NT2/D1 (cell line): ENCODE results near the gene DSCAML1.

Experiments
- DNase-seq: peaks from one replicate; pipeline ENCODE4 v3.0.0-alpha.2; 2011; ENCODE audit warnings: low read depth, low spot score
- H3K27me3 ChIP-seq: 2 replicates; pipeline ENCODE4 v1.6.0; 2011; ENCODE audit warnings: mild to moderate bottlenecking; ENCODE audit not compliant: insufficient read length, insufficient read depth
- H3K36me3 ChIP-seq: 2 replicates; pipeline ENCODE4 v1.6.1; 2011; ENCODE audit warnings: mild to moderate bottlenecking, low read length, mixed read lengths; ENCODE audit not compliant: insufficient read depth, insufficient read length
- H3K4me1 ChIP-seq: 2 replicates; pipeline ENCODE4 v1.5.1; 2011; ENCODE audit not compliant: insufficient read depth, insufficient read length
- H3K4me3 ChIP-seq: 2 replicates; pipeline ENCODE4 v1.5.1; 2011; ENCODE audit warnings: low read depth; ENCODE audit not compliant: insufficient read length
- H3K9ac ChIP-seq: 2 replicates; pipeline ENCODE4 v1.6.0; 2011; ENCODE audit warnings: low read depth; ENCODE audit not compliant: insufficient read length
- H3K9me3 ChIP-seq: 2 replicates; pipeline ENCODE4 v1.5.1; 2011; ENCODE audit warnings: mild to moderate bottlenecking, low read length; ENCODE audit not compliant: insufficient read depth
- SUZ12 ChIP-seq: IDR thresholded peaks from 2 replicates; pipeline ENCODE4 v1.6.1; 2011; ENCODE audit not compliant: insufficient read length, insufficient read depth; ENCODE audit errors: extremely low read depth
- YY1 ChIP-seq: IDR thresholded peaks from 2 replicates; pipeline ENCODE4 v1.6.1; 2011; ENCODE audit not compliant: insufficient read length, insufficient read depth
- ZNF274 ChIP-seq: IDR thresholded peaks from 2 replicates; pipeline ENCODE4 v1.6.1; 2011; ENCODE audit warnings: mild to moderate bottlenecking, low read depth, low read length

Gene DSCAML1

GRCh38 chr11:117547195-117547850 lies 249.7 kb downstream of the DSCAML1 start:
- Histone ChIP-seq H3K9me3 (no peaks in the 10 kb centered on the region), H3K4me3 (no peak overlapping the region), H3K9ac (no peak overlapping the region), H3K36me3 (no peaks in the 10 kb centered on the region), H3K4me1 (peaks cover 7% of the 10 kb centered on the region), H3K27me3 (peaks cover 3% of the 10 kb centered on the region)
- DNase-seq, result no peak
- TF ChIP-seq YY1 (no peak), ZNF274 (no peak), SUZ12 (no peak)

DNA sequence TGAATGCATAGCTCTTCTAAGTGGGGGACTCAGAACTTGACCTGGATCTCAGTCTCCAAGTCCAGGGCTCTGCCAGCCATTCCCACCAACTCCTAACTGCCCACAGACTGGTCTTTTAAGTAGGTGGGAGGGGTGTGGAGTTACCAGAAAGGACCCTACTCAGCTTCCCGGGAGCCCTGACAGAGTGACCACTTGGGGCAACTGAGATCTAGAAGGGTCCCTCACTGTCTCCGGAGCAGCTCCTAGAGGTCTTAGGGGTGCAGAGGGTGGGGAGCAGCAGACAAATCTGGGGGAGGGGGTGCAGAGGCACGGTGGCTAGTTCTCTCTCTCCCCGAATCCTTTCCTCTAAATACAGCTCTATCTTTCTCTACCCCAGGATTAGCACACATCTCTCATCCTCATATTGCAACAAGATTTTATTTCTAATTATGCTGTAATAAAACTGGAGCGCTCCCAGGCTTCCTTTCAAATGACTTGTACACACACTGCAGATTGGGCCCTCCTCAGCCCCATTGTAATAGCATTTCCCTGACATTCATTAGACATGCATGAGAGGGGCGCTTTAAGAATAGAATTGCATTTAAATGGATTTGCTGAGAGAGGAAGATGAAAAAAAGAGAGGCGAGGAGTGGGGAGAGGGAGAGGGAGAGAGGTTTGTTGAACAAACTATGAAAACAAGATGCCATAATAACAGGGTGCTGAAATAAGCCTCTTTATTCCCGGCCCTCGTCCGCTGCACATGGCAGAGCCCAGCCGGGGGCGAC lies 250.4 kb downstream of the DSCAML1 start:
- no peak overlapping the region for H3K4me3 ChIP-seq
- no peak for DNase-seq

GRCh38 chr11:117545706-117546105 lies 251.3 kb downstream of the DSCAML1 start:
- no peak for TF ChIP-seq ZNF274
- no peak for TF ChIP-seq SUZ12
- no peak for TF ChIP-seq YY1
- Histone ChIP-seq H3K27me3 (peaks cover 3% of the 10 kb centered on the region), H3K9ac (no peak overlapping the region), H3K4me3 (no peak overlapping the region), H3K4me1 (peaks cover 7% of the 10 kb centered on the region), H3K9me3 (no peaks in the 10 kb centered on the region), H3K36me3 (no peaks in the 10 kb centered on the region)
- no peak for DNase-seq

More for the DNA sequence above, 250.4 kb downstream of the DSCAML1 start:
- Histone ChIP-seq H3K4me1 (peaks cover 7% of the 10 kb centered on the region), H3K36me3 (no peaks in the 10 kb centered on the region), H3K9me3 (no peaks in the 10 kb centered on the region), H3K9ac (no peak overlapping the region), H3K27me3 (peaks cover 3% of the 10 kb centered on the region)
- no peak for TF ChIP-seq SUZ12
- TF ChIP-seq ZNF274, result no peak
- no peak for TF ChIP-seq YY1

DNA sequence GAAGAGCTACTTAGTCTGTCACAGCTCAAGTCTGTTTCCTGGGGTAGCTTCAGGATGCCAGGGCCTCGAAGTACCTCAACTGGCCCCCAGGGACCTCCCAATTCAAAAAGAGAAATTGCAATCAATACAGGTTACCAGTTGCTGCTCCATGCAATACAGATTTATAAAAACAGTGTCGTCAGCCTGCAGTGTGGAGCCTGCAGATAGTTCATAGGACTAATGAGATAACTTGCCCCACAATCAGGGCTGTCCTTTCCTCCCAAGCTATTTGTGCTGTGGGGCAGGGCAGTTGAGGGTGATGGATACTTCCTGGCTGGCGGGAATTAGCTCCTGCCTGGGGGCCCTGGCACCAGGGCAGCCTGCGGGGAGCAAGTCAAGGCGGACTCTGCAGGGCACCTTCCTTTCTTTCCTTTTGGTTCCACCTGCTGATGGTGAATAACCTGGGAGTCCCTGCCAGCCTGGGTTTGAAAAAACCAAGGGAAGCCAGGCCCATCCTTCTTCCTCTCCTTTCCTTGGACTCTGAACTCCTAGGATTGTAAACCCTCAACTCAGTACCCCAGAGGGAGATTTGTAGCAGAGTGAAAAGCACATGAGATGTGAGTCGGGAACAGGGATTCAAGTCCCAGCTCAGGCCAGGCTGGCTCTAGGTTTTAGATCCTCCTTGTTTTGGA lies 252.8 kb downstream of the DSCAML1 start:
- Histone ChIP-seq H3K9ac (no peak overlapping the region), H3K4me3 (no peak overlapping the region), H3K9me3 (no peaks in the 10 kb centered on the region), H3K27me3 (peaks cover 3% of the 10 kb centered on the region), H3K36me3 (no peaks in the 10 kb centered on the region), H3K4me1 (peaks cover 7% of the 10 kb centered on the region)
- no peak for DNase-seq
- TF ChIP-seq ZNF274, result no peak
- no peak for TF ChIP-seq SUZ12
- TF ChIP-seq YY1, result no peak

DNA sequence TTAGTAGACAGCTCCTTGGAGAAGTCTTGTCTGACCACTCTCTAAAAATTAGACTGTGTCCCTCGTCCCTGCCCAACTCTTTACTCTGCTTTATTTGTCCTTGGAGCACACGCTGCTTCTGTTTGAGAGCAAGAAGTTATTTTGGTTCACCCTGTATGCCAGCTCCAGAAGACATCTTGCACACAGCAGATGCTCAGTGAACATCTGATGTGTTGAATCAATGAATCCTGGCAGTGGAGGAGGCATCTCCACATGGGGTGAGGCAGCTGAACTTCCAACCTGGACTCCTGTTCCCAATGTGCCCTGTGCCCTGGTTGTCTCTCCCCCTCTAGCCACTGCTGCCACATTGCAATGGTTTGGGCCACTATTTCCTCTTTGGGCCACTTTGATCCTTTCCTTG lies 255.8 kb downstream of the DSCAML1 start:
- TF ChIP-seq SUZ12 (no peak), ZNF274 (no peak), YY1 (no peak)
- no peaks in the 10 kb centered on the region for H3K36me3 ChIP-seq
- no peak overlapping the region for H3K4me3 ChIP-seq
- no peak for DNase-seq
- H3K4me1 ChIP-seq, result peaks cover 4% of the 10 kb centered on the region
- H3K9ac ChIP-seq, result no peak overlapping the region
- no peaks in the 10 kb centered on the region for H3K9me3 ChIP-seq
- H3K27me3 ChIP-seq, result peaks cover 3% of the 10 kb centered on the region

DNA sequence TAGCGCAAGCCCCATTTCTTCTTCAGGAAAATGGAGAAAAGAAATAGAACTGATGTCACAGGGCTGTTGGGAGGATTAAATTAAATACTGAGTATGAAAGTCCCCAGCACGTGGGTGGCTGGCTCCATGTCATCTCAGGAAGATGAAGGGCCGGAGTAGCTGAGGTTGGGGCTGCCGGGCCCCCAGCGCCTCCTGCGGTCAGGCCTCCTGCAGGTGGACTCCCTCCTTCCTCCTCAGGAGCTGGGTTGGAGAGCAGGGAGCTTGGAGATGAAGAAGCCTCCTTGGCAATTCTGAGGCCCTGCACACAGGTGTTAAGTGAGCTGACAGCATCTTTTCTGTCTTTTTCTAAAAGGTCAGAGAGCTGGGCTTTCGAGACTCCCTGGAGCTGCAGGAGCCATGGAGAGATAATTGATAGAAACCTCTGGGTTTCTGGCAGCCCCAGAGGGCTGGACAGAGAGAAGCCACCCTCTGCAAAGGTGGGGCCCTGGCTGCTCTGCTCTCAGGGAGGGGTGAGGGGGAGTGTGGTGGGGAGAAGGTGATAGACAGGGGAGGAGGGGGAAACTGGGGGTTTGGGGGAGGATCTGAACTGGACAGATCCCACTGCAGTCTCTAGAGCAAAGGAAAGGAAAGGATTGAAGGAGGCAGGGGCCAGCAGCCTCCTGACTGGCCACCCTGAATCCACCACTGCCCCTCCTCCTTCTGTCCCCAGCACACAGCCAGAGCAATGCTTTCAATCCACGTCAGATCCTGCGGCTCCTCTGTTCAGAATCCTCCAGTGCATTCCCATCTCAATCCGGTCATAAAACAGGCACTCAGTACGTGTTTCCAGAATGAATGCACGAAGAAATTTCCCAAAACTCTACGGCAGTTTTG lies 258.5 kb downstream of the DSCAML1 start:
- DNase-seq, result no peak
- H3K27me3 ChIP-seq, result peaks cover 3% of the 10 kb centered on the region
- H3K9me3 ChIP-seq, result no peaks in the 10 kb centered on the region; the same call in 1 of the 2 replicates
- H3K36me3 ChIP-seq, result no peaks in the 10 kb centered on the region
- peaks cover 4% of the 10 kb centered on the region for H3K4me1 ChIP-seq
- no peak overlapping the region for H3K9ac ChIP-seq
- TF ChIP-seq YY1 (no peak), SUZ12 (no peak)
- H3K4me3 ChIP-seq, result no peak overlapping the region
